GM06990 (cell line): Measurements from ENCODE around the gene MSGN1.

ENCODE experiments used
- DNase-seq: peaks from one replicate; pipeline ENCODE4 v3.0.0-alpha.2; 2011; ENCODE audit not compliant: insufficient read length; ENCODE audit errors: extremely low read depth
- H3K27me3 ChIP-seq: replicated peaks from 2 replicates; pipeline ENCODE4 v1.6.0; 2011; ENCODE audit warnings: low read length; ENCODE audit not compliant: control insufficient read depth, insufficient read depth
- H3K36me3 ChIP-seq: 2 replicates; pipeline ENCODE4 v1.5.1; 2011; ENCODE audit warnings: low read length; ENCODE audit not compliant: control insufficient read depth, insufficient read depth
- H3K4me3 ChIP-seq: replicated peaks from 2 replicates; pipeline ENCODE4 v1.5.1; 2011; ENCODE audit warnings: low read depth, mild to moderate bottlenecking, control low read depth, low read length
- CTCF ChIP-seq: IDR thresholded peaks from 2 replicates; pipeline ENCODE4 v1.5.1; 2011; ENCODE audit warnings: low read length, control low read depth, mild to moderate bottlenecking, inconsistent platforms; ENCODE audit not compliant: insufficient read depth, poor library complexity, severe bottlenecking

Gene MSGN1

DNA sequence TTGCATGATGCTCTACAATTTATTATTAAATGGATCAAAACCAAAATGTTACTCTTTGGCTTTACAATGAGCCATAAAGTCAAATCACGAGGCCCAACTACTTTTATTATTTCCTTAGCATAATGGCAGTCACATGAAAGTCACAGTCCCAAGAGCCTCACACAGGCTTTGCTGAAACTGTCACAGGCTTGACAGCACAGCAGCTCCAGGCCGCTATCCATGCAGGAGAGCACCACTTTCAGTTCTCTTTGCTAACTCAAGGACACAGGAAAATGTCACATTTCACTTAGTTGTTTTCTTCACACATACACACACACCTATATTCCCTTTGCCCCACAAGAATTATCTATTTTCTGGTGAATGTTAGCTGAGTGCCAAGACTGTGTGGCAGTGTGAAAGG is 11.1 kb upstream of the MSGN1 start:
- Histone ChIP-seq H3K4me3 (no peak overlapping the region), H3K27me3 (no peaks in the 10 kb centered on the region), H3K36me3 (no peaks in the 10 kb centered on the region)
- DNase-seq: no peak
- TF ChIP-seq CTCF: no peak

DNA sequence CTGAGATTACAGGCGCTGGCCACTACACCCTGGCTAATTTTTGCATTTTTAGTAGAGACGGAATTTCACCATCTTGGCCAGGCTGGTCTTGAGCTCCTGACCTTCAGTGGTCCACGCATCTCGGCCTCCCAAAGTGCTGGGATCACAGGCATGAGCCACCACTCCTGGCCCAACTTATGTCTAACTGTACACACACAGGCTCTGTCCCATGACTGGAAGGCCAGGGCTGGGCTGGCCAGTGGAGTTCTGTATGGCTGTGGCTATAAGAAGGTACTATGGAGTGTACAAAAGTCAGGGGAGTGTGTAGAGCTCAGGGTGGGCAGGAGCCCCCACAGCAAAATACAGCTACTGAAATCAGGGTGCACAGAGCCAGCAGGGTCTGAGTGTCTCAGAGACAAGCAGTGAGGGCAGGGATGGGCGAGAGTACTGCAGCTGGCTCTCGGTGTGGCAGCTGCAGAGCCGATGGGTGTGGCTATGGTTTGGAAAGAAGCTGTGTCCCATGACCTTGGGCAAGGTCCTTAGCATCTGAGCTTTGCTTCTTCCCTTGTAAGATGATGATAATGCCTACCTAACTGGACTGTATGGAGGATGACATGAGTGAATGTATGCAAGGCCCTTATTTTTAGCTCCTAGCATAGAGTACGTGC is 10.4 kb upstream of the MSGN1 start:
- TF ChIP-seq CTCF: no peak
- no peaks in the 10 kb centered on the region for H3K27me3 ChIP-seq
- no peak for DNase-seq
- H3K36me3 ChIP-seq: no peaks in the 10 kb centered on the region
- no peak overlapping the region for H3K4me3 ChIP-seq

DNA sequence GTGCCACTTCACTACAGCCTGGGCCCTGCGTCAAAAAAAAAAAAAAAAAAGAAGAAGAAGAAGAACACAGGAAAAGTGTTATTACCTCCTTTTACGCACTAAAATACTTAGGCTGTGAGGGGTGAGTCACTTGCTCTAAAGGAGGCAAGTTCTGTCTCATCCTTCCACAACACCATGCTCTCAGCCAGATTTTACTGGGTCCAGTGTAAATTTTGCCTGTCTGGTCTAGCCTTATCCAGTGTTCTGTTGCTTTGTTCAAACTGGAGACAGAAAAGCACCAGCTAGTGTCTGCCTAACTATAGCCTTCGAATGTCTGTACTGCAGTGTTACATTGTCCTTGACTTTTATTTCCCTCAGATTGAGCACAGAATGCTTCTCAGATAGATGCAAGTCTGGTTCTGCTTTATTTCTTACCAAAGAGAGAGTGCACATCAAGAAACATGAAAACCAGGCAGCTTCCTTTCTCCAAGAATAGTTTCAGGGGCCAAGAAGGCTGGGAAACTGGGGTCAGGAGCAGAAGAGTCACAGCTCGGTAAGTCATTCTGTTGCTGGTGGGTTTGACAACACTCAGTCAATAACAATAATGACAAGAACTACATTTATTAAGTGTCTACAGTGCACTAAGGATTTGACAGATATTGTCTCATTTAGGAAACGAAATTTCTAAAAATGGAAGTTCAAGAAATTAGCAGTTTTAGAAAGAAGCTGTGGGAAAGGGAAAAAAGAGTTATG is 3.1 kb upstream of the MSGN1 start:
- Histone ChIP-seq H3K27me3 (no peaks in the 10 kb centered on the region), H3K4me3 (no peak overlapping the region), H3K36me3 (no peaks in the 10 kb centered on the region)
- TF ChIP-seq CTCF: no peak
- DNase-seq: peak; percentile 25

- Histone ChIP-seq H3K27me3 (no peaks in the 10 kb centered on the region), H3K36me3 (no peaks in the 10 kb centered on the region), H3K4me3 (no peak overlapping the region)
- peak; percentile 75 for DNase-seq
- no peak for TF ChIP-seq CTCF
These were observed 2.4 kb upstream of the MSGN1 start for GRCh38 chr2:17813742-17814473.

DNA sequence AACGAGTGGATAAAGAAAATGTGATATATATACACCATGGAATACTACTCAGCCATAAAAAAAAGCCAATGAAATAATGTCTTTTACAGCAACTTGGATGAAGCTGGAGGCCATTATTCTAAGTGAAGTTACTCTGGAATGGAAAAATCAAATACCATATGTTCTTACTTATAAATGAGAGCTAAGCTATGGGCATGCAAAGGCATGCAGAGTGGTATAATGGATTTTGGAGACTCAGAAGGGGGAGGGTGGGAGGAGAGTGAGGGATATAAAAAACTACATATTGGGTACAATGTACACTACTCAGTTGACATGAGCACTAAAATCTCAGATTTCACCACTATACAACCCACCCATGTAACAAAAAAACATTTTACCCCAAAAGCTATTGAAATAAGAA is 1.7 kb upstream of the MSGN1 start:
- no peaks in the 10 kb centered on the region for H3K27me3 ChIP-seq
- TF ChIP-seq CTCF: no peak
- no peak for DNase-seq
- H3K4me3 ChIP-seq: no peak overlapping the region
- no peaks in the 10 kb centered on the region for H3K36me3 ChIP-seq
